Calu3 (cell line): ENCODE results near the gene IL17RC. TPM values are rescaled to one million over a fixed set of nuclear protein-coding genes. Genes with fewer than 3 reads are reported as not detected.

Experiments used
- BruUV-seq: library from RNA; stranded (reverse); fragments of 400-500 nt; replicated peaks from 2 replicates; lab custom pipeline; 2021; lab: Mats Ljungman, UMichigan
- CTCF ChIA-PET: fragments of 300-600 bp; sonication (Branson Sonifier 250); formaldehyde crosslinking; loops from one replicate; lab custom pipeline; 2022; ENCODE audit warnings: antibody characterized with exemption; lab: Charles Lee
- DNase-seq: peaks from one replicate; pipeline ENCODE4 v3.0.0; 2022
- H3K27ac Mint-ChIP-seq: one replicate; pipeline ENCODE4 v1.8.0; 2022; ENCODE audit warnings: mixed read lengths; ENCODE audit not compliant: unreplicated experiment
- H3K27me3 Mint-ChIP-seq: one replicate; pipeline ENCODE4 v1.8.0; 2022; ENCODE audit warnings: mixed read lengths; ENCODE audit not compliant: unreplicated experiment
- H3K36me3 Mint-ChIP-seq: one replicate; pipeline ENCODE4 v1.8.0; 2022; ENCODE audit warnings: mild to moderate bottlenecking, moderate library complexity, mixed read lengths; ENCODE audit not compliant: insufficient read depth, unreplicated experiment
- H3K4me1 Mint-ChIP-seq: one replicate; pipeline ENCODE4 v1.8.0; 2022; ENCODE audit warnings: mild to moderate bottlenecking, low read depth, mixed read lengths; ENCODE audit not compliant: unreplicated experiment
- H3K4me3 Mint-ChIP-seq: one replicate; pipeline ENCODE4 v1.8.0; 2022; ENCODE audit warnings: mild to moderate bottlenecking, low read depth, moderate library complexity, mixed read lengths; ENCODE audit not compliant: unreplicated experiment
- H3K9me3 Mint-ChIP-seq: one replicate; pipeline ENCODE4 v1.8.0; 2022; ENCODE audit warnings: low read depth, mixed read lengths; ENCODE audit not compliant: unreplicated experiment
- CTCF ChIP-seq: fragments of 200-600 bp; IDR thresholded peaks from one replicate; pipeline ENCODE4 v1.8.0; 2022; ENCODE audit warnings: antibody characterized with exemption; ENCODE audit not compliant: unreplicated experiment
- intact Hi-C: fragments of 100-400 bp; cut with micrococcal nuclease; formaldehyde crosslinking; loops from one replicate; pipeline ENCODE4 v1.10.0; 2022; ENCODE audit not compliant: unreplicated experiment
- total RNA-seq: library from RNA; stranded (reverse); gene quantifications from 2 replicates; pipeline ENCODE4 v1.2.3, GENCODE V29; 2022

Gene IL17RC
- total RNA-seq, 1 experiment from 2014 or later, result 19.1 TPM

GRCh38 chr3:9906480-9906879 lies 10.4 kb upstream of the IL17RC start:
- peaks cover 31% of the 10 kb centered on the region for H3K4me1 Mint-ChIP-seq

DNA sequence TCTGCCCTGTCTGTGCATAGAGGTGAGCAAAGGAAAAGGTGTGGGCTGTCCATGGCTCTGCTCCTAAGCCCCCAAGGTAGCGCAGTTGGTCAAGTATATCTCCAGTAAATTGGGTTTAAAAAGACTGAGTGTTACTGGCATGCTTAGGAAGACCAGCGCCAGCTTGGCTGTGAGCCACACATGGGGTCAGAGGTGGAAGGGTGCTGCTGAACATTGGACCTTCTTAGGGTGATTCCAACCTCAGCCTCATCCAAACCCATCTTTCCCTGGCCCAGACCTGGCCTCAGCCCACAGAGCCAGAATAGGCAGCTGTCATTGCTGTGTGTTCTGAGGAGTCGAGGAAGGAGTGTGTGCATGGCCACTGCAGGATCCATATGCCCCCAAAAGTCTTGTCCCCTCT lies 8.6 kb upstream of the IL17RC start:
- no peaks in the 10 kb centered on the region for H3K9me3 Mint-ChIP-seq
- CTCF ChIA-PET, result no interaction called here
- intact Hi-C loops, result no loop called here
- H3K27me3 Mint-ChIP-seq, result no peaks in the 10 kb centered on the region
- no peak for TF ChIP-seq CTCF
- no TSS peak for BruUV-seq
- no peak overlapping the region for H3K27ac Mint-ChIP-seq
- peaks cover 19% of the 10 kb centered on the region for H3K4me1 Mint-ChIP-seq
- peaks cover 22% of the 10 kb centered on the region for H3K36me3 Mint-ChIP-seq
- DNase-seq, result no peak
- H3K4me3 Mint-ChIP-seq, result no peak overlapping the region

More at GRCh38 chr3:9906480-9906879, 10.4 kb upstream of the IL17RC start:
- no peak for TF ChIP-seq CTCF
- BruUV-seq, result no TSS peak
- H3K27me3 Mint-ChIP-seq, result no peaks in the 10 kb centered on the region
- DNase-seq, result no peak
- no peak overlapping the region for H3K27ac Mint-ChIP-seq
- intact Hi-C loops, result no loop called here
- CTCF ChIA-PET, result no interaction called here
- no peak overlapping the region for H3K4me3 Mint-ChIP-seq
- peaks cover 26% of the 10 kb centered on the region for H3K36me3 Mint-ChIP-seq
- no peaks in the 10 kb centered on the region for H3K9me3 Mint-ChIP-seq

- Mint-ChIP-seq H3K9me3 (no peaks in the 10 kb centered on the region), H3K36me3 (peaks cover 20% of the 10 kb centered on the region), H3K4me1 (peaks cover 9% of the 10 kb centered on the region), H3K4me3 (no peak overlapping the region), H3K27me3 (no peaks in the 10 kb centered on the region), H3K27ac (no peak overlapping the region)
- TF ChIP-seq CTCF, result no peak
- intact Hi-C loops, result no loop called here
- BruUV-seq, result no TSS peak
- CTCF ChIA-PET, result interaction anchor here (1.5 kb wide), 1 partner anchor 12 kb away, joined by 3 read pairs; no protein-coding TSS in a partner anchor
- no peak for DNase-seq
Observed at GRCh38 chr3:9909221-9910013, 7.5 kb upstream of the IL17RC start.

DNA sequence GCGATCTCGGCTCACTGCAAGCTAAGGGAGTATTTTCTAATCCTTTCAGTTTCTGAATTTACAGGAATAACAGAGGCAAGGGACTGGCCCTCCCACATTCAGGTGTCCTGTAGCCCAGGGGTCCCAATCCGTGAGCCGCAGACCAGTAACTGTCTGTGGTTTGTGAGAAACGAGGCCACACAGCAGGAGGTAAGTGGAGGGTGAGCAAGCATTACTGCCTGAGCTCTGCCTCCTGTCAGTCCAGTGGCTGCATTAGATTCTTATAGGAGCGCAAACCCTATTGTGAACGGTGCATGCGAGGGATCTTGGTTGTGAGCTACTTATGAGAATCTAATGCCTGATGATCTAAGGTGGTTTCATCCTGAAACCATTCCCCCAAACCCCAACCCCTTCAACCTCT lies 5.0 kb upstream of the IL17RC start:
- H3K27ac Mint-ChIP-seq, result no peak overlapping the region
- BruUV-seq, result no TSS peak
- peaks cover 23% of the 10 kb centered on the region for H3K36me3 Mint-ChIP-seq
- CTCF ChIA-PET, result interaction anchor here (1.0 to 1.5 kb wide), 3 partner anchors 9 to 35 kb away, joined by 3 read pairs; partner anchors contain the start of gene IL17RE
- intact Hi-C loops, result no loop called here
- H3K9me3 Mint-ChIP-seq, result no peaks in the 10 kb centered on the region
- H3K4me1 Mint-ChIP-seq, result peaks cover 9% of the 10 kb centered on the region
- no peaks in the 10 kb centered on the region for H3K27me3 Mint-ChIP-seq
- no peak for DNase-seq
- no peak for TF ChIP-seq CTCF
- H3K4me3 Mint-ChIP-seq, result no peak overlapping the region
